Panc1 (cell line): ENCODE results near the gene ADGRF5. TPM values are rescaled to one million over a fixed set of nuclear protein-coding genes. Genes with fewer than 3 reads are reported as not detected.

Experiments used
- ATAC-seq: fragments of 200-7000 bp; cut with Tn5 transposase; 2 replicates; pipeline ENCODE4 v1.9.1; 2020; ENCODE audit warnings: mild to moderate bottlenecking, moderate library complexity
- BruUV-seq: library from RNA; stranded (reverse); fragments of 400-500 nt; replicated peaks from 2 replicates; lab custom pipeline; 2021; lab: Mats Ljungman, UMichigan
- CTCF ChIA-PET: fragments of 300-600 bp; sonication (Branson Sonifier 250); formaldehyde crosslinking; loops from one replicate; lab custom pipeline; 2022; ENCODE audit warnings: antibody characterized with exemption; lab: Charles Lee
- POLR2A ChIA-PET: fragments of 300-600 bp; sonication (Branson Sonifier 250); formaldehyde crosslinking; loops from one replicate; lab custom pipeline; 2022; ENCODE audit warnings: antibody characterized with exemption; lab: Charles Lee
- DNase-seq: peaks from one replicate; pipeline ENCODE4 v3.0.0-alpha.2; 2010; ENCODE audit warnings: low read depth, low spot score
- H3K27ac ChIP-seq: 2 replicates; pipeline ENCODE4 v1.5.1; 2011; ENCODE audit warnings: mild to moderate bottlenecking, low read length, inconsistent platforms
- H3K27me3 ChIP-seq: fragments of 200-500 bp; sonication (Bioruptor generic); 2 replicates; pipeline ENCODE4 v1.6.0; 2014; ENCODE audit warnings: low read length, inconsistent platforms; ENCODE audit not compliant: control insufficient read depth, insufficient read depth
- H3K36me3 ChIP-seq: fragments of 200-500 bp; sonication (Bioruptor generic); 2 replicates; pipeline ENCODE4 v1.5.1; 2014; ENCODE audit warnings: inconsistent platforms, mild to moderate bottlenecking, low read length, moderate library complexity; ENCODE audit not compliant: control insufficient read depth, insufficient read depth
- H3K4me1 ChIP-seq: 2 replicates; pipeline ENCODE4 v1.5.1; 2011; ENCODE audit warnings: inconsistent platforms, mild to moderate bottlenecking, low read length, moderate library complexity; ENCODE audit not compliant: control insufficient read depth, insufficient read depth
- H3K4me3 ChIP-seq, 2 experiments: 2 replicates each; pipeline ENCODE4 v1.5.1; 2011 to 2012; ENCODE audit warnings: low read depth in 2 of 2, low read length in 2 of 2, mild to moderate bottlenecking in 2 of 2, inconsistent platforms in 1 of 2, moderate library complexity in 1 of 2
- H3K9me3 ChIP-seq: fragments of 200-500 bp; sonication (Bioruptor generic); 2 replicates; pipeline ENCODE4 v1.5.1; 2014; ENCODE audit warnings: low read depth, mild to moderate bottlenecking, inconsistent platforms, low read length, moderate library complexity; ENCODE audit not compliant: control insufficient read depth, insufficient read depth
- CTCF ChIP-seq: fragments of 450-650 bp; IDR thresholded peaks from 2 replicates; pipeline ENCODE4 v1.5.1; 2017; ENCODE audit warnings: mild to moderate bottlenecking
- POLR2AphosphoS5 ChIP-seq: IDR thresholded peaks from 2 replicates; pipeline ENCODE4 v1.6.1; 2012; ENCODE audit warnings: mild to moderate bottlenecking, low read depth, low read length, moderate library complexity
- REST ChIP-seq, 2 experiments: IDR thresholded peaks; 2 replicates each; pipeline ENCODE4 v1.6.1; 2011 to 2012; ENCODE audit warnings: low read depth in 2 of 2, control low read depth in 1 of 2, low read length in 1 of 2, mild to moderate bottlenecking in 1 of 2, moderate library complexity in 1 of 2; ENCODE audit not compliant: insufficient read depth in 1 of 2
- SIN3A ChIP-seq: IDR thresholded peaks from 2 replicates; pipeline ENCODE4 v1.6.1; 2012; ENCODE audit warnings: low read depth, mild to moderate bottlenecking, low read length, moderate library complexity, borderline replicate concordance; ENCODE audit not compliant: insufficient read depth
- TCF7L2 ChIP-seq: IDR thresholded peaks from 2 replicates; pipeline ENCODE4 v1.6.1; 2011; ENCODE audit warnings: mild to moderate bottlenecking, low read depth, low read length, inconsistent platforms
- in situ Hi-C: cut with HindIII; loops from 2 replicates; pipeline ENCODE4 v1.10.0; 2016; ENCODE audit warnings: low sequenced_read_pairs, low pct_unique_long_range_greater_than_20kb
- intact Hi-C: fragments of 100-400 bp; cut with micrococcal nuclease; formaldehyde crosslinking; loops from one replicate; pipeline ENCODE4 v1.10.0; 2022; ENCODE audit not compliant: unreplicated experiment
- total RNA-seq: library from RNA; stranded (reverse); gene quantifications from one replicate; pipeline ENCODE4 v1.2.1, GENCODE V29; 2021; ENCODE audit not compliant: unreplicated experiment

The ADGRF5 gene
- total RNA-seq, 1 experiment from 2014 or later = 0.18 TPM

GRCh38 chr6:46917002-46917545 lies 4.7 kb downstream of the ADGRF5 start:
- CTCF ChIA-PET = no interaction called here
- no peak overlapping the region for H3K4me3 ChIP-seq
- H3K27ac ChIP-seq = no peak overlapping the region
- H3K9me3 ChIP-seq = no peaks in the 10 kb centered on the region
- no peaks in the 10 kb centered on the region for H3K36me3 ChIP-seq
- no TSS peak for BruUV-seq
- no peaks in the 10 kb centered on the region for H3K27me3 ChIP-seq
- in situ Hi-C loops = no loop called here
- TF ChIP-seq CTCF = no peak
- TF ChIP-seq POLR2AphosphoS5 = no peak
- no peak for TF ChIP-seq TCF7L2
- no peak for TF ChIP-seq REST (IDR thresholded peaks at IDR 0.05; ENCODE audit: insufficient read depth in 1 of 2, low read depth in 2 of 2, low read length in 1 of 2)
- no peak for TF ChIP-seq SIN3A
- H3K4me1 ChIP-seq = no peaks in the 10 kb centered on the region; the same call in 1 of the 2 replicates
- intact Hi-C loops = no loop called here
- no peak for DNase-seq
- POLR2A ChIA-PET = no interaction called here
- no peak for ATAC-seq

GRCh38 chr6:46915866-46916265 lies 5.9 kb downstream of the ADGRF5 start:
- no peaks in the 10 kb centered on the region for H3K27me3 ChIP-seq
- H3K9me3 ChIP-seq = no peaks in the 10 kb centered on the region
- in situ Hi-C loops = no loop called here
- ATAC-seq (no peak), DNase-seq (no peak)
- no peak overlapping the region for H3K4me3 ChIP-seq
- BruUV-seq = no TSS peak
- ChIA-PET POLR2A (no interaction called here), CTCF (no interaction called here)
- H3K27ac ChIP-seq = no peak overlapping the region
- TF ChIP-seq CTCF = no peak
- TF ChIP-seq POLR2AphosphoS5 = no peak
- no peak for TF ChIP-seq REST (IDR thresholded peaks at IDR 0.05; ENCODE audit: insufficient read depth in 1 of 2, low read depth in 2 of 2, low read length in 1 of 2)
- H3K36me3 ChIP-seq = no peaks in the 10 kb centered on the region
- intact Hi-C loops = no loop called here
- H3K4me1 ChIP-seq = no peaks in the 10 kb centered on the region; the same call in 1 of the 2 replicates
